Measurements from ENCODE around the gene PRICKLE2. TPM values are rescaled to one million over a fixed set of nuclear protein-coding genes. Genes with fewer than 3 reads are reported as not detected.

The PRICKLE2 gene
- total RNA-seq, 1 donor from 2014 or later: not detected

DNA sequence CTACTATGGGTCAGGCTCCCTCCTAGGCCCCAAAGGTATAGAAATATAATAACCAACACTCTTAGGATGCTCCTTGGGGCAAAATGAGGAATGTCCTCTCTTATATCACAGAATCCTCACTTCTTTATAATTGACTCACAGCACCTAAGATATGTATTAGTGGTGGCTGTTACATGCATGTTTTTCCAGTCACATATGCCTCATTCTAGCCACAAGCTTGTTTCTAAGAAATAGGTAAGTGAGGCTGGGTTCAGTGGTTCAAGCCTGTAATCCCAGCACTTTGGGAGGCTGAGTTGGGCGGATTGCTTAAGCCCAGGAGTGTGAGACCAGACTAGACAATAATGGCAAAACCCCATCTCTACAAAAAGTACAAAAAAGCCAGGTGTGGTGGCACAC lies 144.0 kb downstream of the PRICKLE2 start:
- Mint-ChIP-seq H3K36me3 (ENCODE audit: low read depth) (no peaks in the 10 kb centered on the region), H3K4me1 (ENCODE audit: low read depth) (peaks cover 7% of the 10 kb centered on the region), H3K4me3 (no peak overlapping the region), H3K27ac (no peak overlapping the region), H3K27me3 (ENCODE audit: insufficient read depth) (no peaks in the 10 kb centered on the region), H3K9me3 (no peaks in the 10 kb centered on the region)
- intact Hi-C loops (cut with micrococcal nuclease): no loop called here
- no peak for DNase-seq (ENCODE audit: low spot score)

DNA sequence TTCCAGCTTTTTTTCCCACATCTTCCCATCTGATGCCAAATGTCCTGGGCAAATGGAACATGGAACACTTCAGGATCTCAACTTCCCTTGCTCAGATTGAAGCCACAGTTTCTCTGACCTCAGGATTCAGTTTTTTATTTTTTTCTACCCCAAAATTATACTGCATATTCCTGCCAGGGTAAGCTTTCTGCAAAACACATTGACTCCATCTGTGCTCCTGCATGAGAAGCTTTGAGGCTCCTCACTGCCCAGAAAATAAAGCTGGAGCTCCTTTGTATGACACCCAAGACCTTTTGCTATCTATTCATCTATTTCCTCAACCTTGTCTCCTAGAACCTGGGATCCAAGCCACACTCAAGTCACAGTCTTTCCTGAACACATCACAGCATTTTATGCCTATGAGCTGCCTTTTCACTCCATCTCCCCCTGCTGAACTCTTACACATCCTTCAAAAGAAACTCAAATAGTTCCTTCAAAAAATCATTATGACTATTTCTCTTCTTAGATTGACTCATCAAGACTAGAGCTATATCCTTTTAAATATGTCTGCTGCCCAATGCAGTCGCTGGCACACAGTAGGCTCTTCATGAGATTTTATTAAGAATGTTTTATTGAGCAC lies 144.5 kb downstream of the PRICKLE2 start:
- Mint-ChIP-seq H3K27me3 (ENCODE audit: insufficient read depth) (no peaks in the 10 kb centered on the region), H3K36me3 (ENCODE audit: low read depth) (no peaks in the 10 kb centered on the region), H3K27ac (no peak overlapping the region), H3K9me3 (no peaks in the 10 kb centered on the region), H3K4me1 (ENCODE audit: low read depth) (peaks cover 7% of the 10 kb centered on the region), H3K4me3 (no peak overlapping the region)
- DNase-seq (ENCODE audit: low spot score): no peak
- intact Hi-C loops (cut with micrococcal nuclease): no loop called here

DNA sequence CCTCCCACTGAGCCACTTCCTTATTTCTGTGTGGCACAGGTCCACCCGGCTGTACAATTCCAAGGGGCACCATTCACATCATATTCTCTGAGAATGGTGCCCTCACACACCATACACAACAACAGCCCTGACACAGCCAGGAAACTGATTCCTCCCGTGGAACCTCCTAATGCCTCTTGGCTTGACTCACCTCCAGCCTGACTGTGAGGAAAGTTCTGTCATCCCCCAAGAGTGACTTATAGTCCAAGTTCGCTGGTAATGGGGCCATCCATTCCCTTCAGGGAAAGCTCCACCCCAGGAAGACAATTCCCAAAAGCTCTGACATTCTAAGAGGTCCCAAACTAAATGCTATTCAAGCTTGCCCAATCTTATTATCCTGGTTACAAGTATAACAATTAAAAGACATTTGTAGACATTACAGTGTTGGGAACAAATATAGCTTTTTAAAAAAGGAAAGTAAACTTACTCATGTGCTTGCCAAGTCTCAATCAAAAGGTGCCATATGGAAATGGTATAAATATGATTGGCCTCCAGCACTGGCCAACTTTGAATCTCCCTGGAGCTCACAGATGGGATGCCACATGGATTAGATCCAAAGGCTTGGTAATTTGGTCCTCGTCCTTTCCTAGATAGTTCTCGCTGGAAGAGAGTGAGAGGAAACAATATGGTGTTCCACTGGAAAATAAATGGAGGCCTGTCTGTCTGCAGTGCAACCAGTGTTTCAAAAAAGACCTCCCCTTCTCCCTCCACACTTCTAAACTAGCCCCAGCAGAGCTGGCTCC lies 145.7 kb downstream of the PRICKLE2 start:
- Mint-ChIP-seq H3K36me3 (ENCODE audit: low read depth) (no peaks in the 10 kb centered on the region), H3K9me3 (no peaks in the 10 kb centered on the region), H3K27ac (no peak overlapping the region), H3K4me1 (ENCODE audit: low read depth) (peaks cover 7% of the 10 kb centered on the region), H3K4me3 (no peak overlapping the region), H3K27me3 (ENCODE audit: insufficient read depth) (no peaks in the 10 kb centered on the region)
- intact Hi-C loops (cut with micrococcal nuclease): no loop called here
- DNase-seq (ENCODE audit: low spot score): no peak

DNA sequence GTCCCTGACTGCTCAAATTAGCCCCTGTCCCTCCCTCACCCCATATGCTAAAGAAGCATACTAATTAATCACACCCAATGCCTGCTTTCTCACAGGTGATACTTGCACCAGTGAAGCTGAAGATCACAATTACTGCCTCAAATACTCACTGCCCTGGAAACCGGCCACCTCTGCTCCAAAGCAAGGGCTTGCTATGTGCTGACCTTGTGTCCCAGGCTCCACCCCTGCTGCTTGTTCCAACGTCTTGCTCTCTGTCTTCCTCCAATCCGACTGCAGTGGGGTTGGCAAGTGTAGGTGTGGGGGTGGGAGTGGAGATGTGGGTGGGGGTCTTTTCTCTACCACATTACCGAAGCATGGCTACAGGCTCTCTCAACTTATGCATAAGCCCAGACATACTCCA lies 146.3 kb downstream of the PRICKLE2 start:
- intact Hi-C loops (cut with micrococcal nuclease): no loop called here
- Mint-ChIP-seq H3K4me3 (no peak overlapping the region), H3K4me1 (ENCODE audit: low read depth) (peaks cover 10% of the 10 kb centered on the region), H3K36me3 (ENCODE audit: low read depth) (no peaks in the 10 kb centered on the region), H3K9me3 (no peaks in the 10 kb centered on the region), H3K27me3 (ENCODE audit: insufficient read depth) (no peaks in the 10 kb centered on the region), H3K27ac (no peak overlapping the region)
- DNase-seq (ENCODE audit: low spot score): no peak

DNA sequence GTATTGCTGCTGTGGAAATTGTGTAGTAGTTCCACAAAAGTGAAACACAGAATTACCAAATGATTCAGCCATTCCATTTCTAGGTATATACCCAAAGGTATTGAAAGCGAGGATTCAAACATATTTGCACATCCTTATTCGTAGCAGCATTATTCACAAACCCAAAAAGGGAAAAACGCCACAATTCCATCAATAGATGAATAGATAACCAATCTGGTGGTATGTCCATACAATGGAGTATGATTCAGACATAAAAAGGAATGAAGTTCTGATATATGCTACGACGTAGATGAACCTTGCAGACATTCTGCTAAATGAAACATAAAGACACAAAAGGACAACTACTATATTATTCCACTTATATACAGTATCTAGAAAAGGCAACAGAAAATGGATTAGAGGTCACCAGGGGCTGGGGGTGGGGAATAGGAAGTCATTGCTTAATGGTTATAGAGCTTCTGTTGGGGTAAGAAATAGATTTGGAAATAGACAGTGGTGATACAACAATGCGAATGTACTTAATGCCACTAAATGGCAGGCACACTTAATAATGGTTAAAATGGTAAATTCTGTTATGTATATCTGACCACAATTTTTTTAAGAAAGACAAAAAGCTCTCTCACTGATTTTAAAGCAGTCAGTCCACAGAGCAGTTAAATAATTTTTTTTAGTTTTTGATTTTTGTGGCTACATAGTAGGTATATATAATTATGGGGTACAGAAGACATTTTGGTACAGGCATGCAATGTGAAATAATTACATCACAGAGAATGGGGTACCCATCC lies 150.2 kb downstream of the PRICKLE2 start:
- H3K36me3 Mint-ChIP-seq (ENCODE audit: low read depth): no peaks in the 10 kb centered on the region
- H3K27me3 Mint-ChIP-seq (ENCODE audit: insufficient read depth): peaks cover 12% of the 10 kb centered on the region
- intact Hi-C loops (cut with micrococcal nuclease): no loop called here

DNA sequence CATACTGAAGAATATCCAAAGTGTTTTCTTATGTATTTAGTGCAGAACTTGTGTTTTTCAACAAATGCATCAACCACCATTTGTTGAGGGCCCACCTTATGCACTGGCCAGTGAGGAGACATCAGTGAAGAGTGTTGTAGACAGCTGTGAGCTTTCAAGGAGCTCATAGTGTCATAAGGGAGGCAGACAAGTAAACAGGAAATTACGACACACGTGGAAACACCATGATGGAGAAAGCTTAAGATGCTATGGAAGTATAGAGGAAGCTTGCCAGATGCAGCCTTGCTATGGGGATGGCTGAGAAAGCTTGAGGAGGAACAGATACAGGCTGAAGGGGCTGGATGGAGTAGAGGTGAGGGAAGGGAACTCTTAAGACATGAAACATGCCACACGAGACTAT lies 151.2 kb downstream of the PRICKLE2 start:
- H3K27ac Mint-ChIP-seq: no peak overlapping the region
- no peaks in the 10 kb centered on the region for H3K36me3 Mint-ChIP-seq (ENCODE audit: low read depth)
- peaks cover 5% of the 10 kb centered on the region for H3K4me1 Mint-ChIP-seq (ENCODE audit: low read depth)
- DNase-seq (ENCODE audit: low spot score): no peak
- intact Hi-C loops (cut with micrococcal nuclease): no loop called here
- peaks cover 19% of the 10 kb centered on the region for H3K27me3 Mint-ChIP-seq (ENCODE audit: insufficient read depth)
- H3K4me3 Mint-ChIP-seq: no peak overlapping the region
- H3K9me3 Mint-ChIP-seq: no peaks in the 10 kb centered on the region

More for the DNA sequence above, 150.2 kb downstream of the PRICKLE2 start:
- Mint-ChIP-seq H3K4me3 (no peak overlapping the region), H3K27ac (no peak overlapping the region), H3K4me1 (ENCODE audit: low read depth) (peaks cover 5% of the 10 kb centered on the region), H3K9me3 (no peaks in the 10 kb centered on the region)
- DNase-seq (ENCODE audit: low spot score): no peak

DNA sequence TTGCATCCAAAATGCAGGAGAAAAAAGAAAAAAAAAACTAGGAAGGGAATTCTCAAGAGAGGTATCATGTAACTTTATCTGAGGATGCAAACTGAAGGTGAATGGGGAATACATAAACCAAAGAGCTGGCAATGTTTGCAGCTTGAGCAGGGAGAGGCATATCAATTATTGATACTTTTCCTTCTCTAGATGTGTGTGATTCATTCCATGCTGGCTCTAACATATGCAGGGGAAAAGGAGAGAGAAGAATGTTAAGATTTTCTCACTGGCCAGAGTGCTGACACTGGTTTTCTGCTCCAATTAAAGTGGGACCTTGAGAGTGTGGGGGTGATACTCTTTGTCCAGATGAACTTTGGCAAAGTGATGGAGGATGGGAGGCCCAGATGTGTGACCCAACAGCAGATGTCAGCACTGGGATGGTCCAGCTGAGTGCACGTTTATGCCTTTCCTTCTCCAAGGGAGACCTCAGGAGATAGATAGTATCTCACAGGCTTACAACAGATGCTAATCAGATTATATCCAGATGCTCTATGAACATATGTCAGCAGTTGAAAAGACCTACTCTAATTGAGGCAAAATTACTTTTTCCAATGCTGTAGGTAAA lies 152.0 kb downstream of the PRICKLE2 start:
- H3K4me3 Mint-ChIP-seq: no peak overlapping the region
- H3K4me1 Mint-ChIP-seq (ENCODE audit: low read depth): peaks cover 5% of the 10 kb centered on the region
- H3K9me3 Mint-ChIP-seq: no peaks in the 10 kb centered on the region
- intact Hi-C loops (cut with micrococcal nuclease): no loop called here
- H3K27me3 Mint-ChIP-seq (ENCODE audit: insufficient read depth): peaks cover 21% of the 10 kb centered on the region
- H3K27ac Mint-ChIP-seq: no peak overlapping the region
- no peak for DNase-seq (ENCODE audit: low spot score)
- H3K36me3 Mint-ChIP-seq (ENCODE audit: low read depth): no peaks in the 10 kb centered on the region

DNA sequence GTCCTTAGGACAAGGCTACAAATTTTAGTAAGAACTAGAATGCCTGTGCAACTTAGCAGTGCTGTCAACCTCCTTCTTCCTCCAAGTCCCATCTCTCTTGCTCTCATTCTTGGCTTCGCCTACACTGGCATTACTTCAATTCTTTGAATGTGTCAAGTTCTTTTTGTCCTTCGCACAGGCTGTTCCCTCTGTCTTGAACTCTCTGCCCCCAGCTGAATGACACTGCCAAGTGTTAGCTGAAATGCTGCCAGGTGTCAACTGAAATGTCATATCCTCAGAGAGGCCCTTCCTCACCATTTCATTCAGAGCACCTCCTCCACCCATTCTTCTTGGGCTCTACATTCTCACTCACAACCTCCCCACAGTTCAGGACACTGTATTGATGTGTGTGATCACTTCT lies 153.1 kb downstream of the PRICKLE2 start:
- Mint-ChIP-seq H3K27ac (no peak overlapping the region), H3K36me3 (ENCODE audit: low read depth) (no peaks in the 10 kb centered on the region), H3K4me1 (ENCODE audit: low read depth) (peaks cover 5% of the 10 kb centered on the region), H3K4me3 (no peak overlapping the region), H3K9me3 (no peaks in the 10 kb centered on the region), H3K27me3 (ENCODE audit: insufficient read depth) (peaks cover 21% of the 10 kb centered on the region)
- no peak for DNase-seq (ENCODE audit: low spot score)
- intact Hi-C loops (cut with micrococcal nuclease): no loop called here

DNA sequence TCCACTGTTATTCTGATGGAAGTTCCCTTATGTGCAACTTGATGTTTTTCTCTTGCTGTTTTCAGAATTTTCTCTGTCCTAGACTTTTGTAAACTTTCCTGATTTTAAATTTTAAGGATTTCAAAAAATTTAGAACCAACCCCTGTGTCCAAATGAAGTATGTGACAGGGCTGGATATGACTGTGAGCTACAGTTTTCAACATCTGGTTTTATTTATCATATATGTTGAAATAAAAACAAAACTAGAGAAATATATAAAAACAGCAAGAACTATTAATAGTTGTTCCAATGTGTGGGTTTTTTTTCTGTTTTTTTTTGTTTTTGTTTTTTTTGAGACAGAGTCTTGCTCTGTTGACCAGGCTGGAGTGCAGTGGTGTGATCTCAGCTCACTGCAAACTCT lies 154.6 kb downstream of the PRICKLE2 start:
- peaks cover 21% of the 10 kb centered on the region for H3K27me3 Mint-ChIP-seq (ENCODE audit: insufficient read depth)
- H3K4me1 Mint-ChIP-seq (ENCODE audit: low read depth): peaks cover 5% of the 10 kb centered on the region
- no peak overlapping the region for H3K27ac Mint-ChIP-seq
- intact Hi-C loops (cut with micrococcal nuclease): no loop called here
- no peaks in the 10 kb centered on the region for H3K36me3 Mint-ChIP-seq (ENCODE audit: low read depth)
- no peak overlapping the region for H3K4me3 Mint-ChIP-seq
- no peaks in the 10 kb centered on the region for H3K9me3 Mint-ChIP-seq
- DNase-seq (ENCODE audit: low spot score): no peak

DNA sequence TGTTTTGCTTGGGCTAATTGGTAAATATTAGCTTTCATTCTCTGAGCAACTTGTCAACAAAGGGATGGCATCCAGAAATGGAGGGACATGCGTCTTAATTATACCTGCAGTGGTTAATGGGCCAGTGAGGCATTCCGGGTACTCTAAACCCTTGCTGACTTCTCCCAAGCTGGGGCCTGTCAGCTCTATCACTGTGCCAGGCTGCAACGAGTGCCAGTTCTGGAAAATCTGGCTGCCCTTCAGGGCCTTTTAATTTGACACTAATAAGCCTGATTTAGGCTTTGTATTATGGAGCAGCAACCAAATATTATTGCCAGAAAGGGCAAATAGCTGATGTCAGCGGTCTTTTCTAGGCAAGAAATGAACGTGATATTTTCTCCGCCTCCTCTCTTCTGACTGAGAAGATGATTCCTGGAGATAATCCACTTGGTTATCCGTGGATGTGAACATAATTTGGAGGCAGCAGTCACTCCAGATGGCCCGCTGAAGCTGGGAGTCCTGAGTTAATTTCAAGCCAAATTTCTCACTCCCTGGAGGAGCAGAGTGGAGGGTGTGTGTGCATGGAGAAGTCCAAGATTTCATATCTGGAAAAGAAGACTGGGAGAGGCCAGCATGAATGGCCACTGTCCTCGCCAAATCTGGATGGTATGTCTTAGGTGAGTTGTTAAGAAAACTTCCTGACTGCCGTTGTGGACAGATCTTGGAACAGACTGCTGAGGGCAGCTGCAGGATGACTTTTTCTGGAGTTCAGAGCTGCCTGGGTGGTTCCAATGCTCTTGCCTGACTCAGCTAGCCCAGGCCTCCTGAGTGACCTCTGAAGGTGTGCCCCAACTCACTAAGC lies 157.5 kb downstream of the PRICKLE2 start:
- peaks cover 16% of the 10 kb centered on the region for H3K27me3 Mint-ChIP-seq (ENCODE audit: insufficient read depth)

DNA sequence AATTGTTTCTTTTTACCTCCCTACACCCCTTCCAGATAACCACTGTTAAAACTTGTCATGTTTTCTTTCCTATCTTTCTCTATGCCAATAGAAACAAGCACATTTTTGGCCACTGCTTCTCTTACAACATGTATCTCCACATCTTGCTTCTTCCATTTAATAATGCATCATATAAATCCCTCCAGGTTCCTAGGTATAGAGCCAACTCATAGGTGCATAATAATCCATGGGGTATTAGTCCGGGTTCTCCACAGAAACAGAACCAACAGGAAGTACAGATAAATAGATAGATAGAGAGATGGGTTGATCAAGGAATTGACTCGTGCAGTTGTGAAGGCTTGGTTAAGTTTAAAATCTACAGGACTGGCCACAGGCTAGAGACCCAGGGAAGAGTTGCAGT lies 160.5 kb downstream of the PRICKLE2 start:
- DNase-seq (ENCODE audit: low spot score): no peak
- H3K36me3 Mint-ChIP-seq (ENCODE audit: low read depth): no peaks in the 10 kb centered on the region
- H3K27me3 Mint-ChIP-seq (ENCODE audit: insufficient read depth): peaks cover 7% of the 10 kb centered on the region
- intact Hi-C loops (cut with micrococcal nuclease): no loop called here
- H3K4me1 Mint-ChIP-seq (ENCODE audit: low read depth): no peaks in the 10 kb centered on the region
- H3K9me3 Mint-ChIP-seq: no peaks in the 10 kb centered on the region
- no peak overlapping the region for H3K27ac Mint-ChIP-seq
- H3K4me3 Mint-ChIP-seq: no peak overlapping the region

More for the DNA sequence above, 157.5 kb downstream of the PRICKLE2 start:
- no peaks in the 10 kb centered on the region for H3K4me1 Mint-ChIP-seq (ENCODE audit: low read depth)
- no peaks in the 10 kb centered on the region for H3K36me3 Mint-ChIP-seq (ENCODE audit: low read depth)
- no peaks in the 10 kb centered on the region for H3K9me3 Mint-ChIP-seq
- intact Hi-C loops (cut with micrococcal nuclease): no loop called here
- H3K27ac Mint-ChIP-seq: no peak overlapping the region
- H3K4me3 Mint-ChIP-seq: no peak overlapping the region
- DNase-seq (ENCODE audit: low spot score): no peak

DNA sequence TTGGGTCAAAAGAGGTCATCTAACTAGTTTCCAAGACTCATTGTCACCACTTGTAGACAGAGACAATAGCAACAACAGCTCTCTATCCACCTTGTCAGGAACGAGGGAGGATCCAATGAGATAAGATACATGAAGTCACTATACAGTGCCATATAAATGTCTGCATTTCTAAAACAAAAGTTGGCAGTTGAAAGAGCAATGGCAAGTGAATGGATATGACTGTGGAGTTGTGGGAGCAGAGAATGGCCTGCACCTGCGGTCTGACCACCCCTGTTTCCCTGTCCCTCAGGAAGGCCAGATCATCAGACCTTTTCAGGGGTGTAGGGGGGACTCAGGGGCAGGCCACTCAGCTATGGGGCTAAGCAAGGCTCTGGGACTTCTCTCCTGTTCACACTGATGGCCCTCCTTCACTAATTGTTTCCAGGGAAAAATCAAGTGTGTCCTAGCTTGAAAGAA lies 161.3 kb downstream of the PRICKLE2 start:
- Mint-ChIP-seq H3K4me3 (no peak overlapping the region), H3K4me1 (ENCODE audit: low read depth) (no peaks in the 10 kb centered on the region), H3K9me3 (no peaks in the 10 kb centered on the region), H3K27me3 (ENCODE audit: insufficient read depth) (peaks cover 6% of the 10 kb centered on the region), H3K27ac (no peak overlapping the region), H3K36me3 (ENCODE audit: low read depth) (no peaks in the 10 kb centered on the region)
- no peak for DNase-seq (ENCODE audit: low spot score)
- intact Hi-C loops (cut with micrococcal nuclease): no loop called here

Data from activated T-helper 1 cell treated with anti-CD3 and anti-CD28 coated beads, Interleukin-12 subunit alpha, Interleukin-12 subunit beta, Interleukin-2, Interleukin-4 antibody, amounts not matched to agents 30 ng/mL and 10 ng/mL and 1 ng/mL, durations not matched to agents 14 hours and 24 hours and 36 hours (primary cell).